NT2/D1 (cell line): ENCODE results near the gene MRPS2.

ENCODE experiments used
- YY1 ChIP-seq: IDR thresholded peaks from 2 replicates; pipeline ENCODE4 v1.6.1; 2011; ENCODE audit not compliant: insufficient read length, insufficient read depth
- ZNF274 ChIP-seq: IDR thresholded peaks from 2 replicates; pipeline ENCODE4 v1.6.1; 2011; ENCODE audit warnings: mild to moderate bottlenecking, low read depth, low read length

GRCh38 chr9:135501261-135502167, 1.0 kb downstream of the MRPS2 start:
- TF ChIP-seq ZNF274 = no peak
- TF ChIP-seq YY1 = no peak
